ENCODE measurements around the gene CORT. TPM values are rescaled to one million over a fixed set of nuclear protein-coding genes. Genes with fewer than 3 reads are reported as not detected.

CORT gene
- total and polyA plus RNA-seq, 10 of the 15 experiments (the other 5 are each of a cell fraction or from before 2014, with no cell fraction given), result 0.09 to 0.49 (median 0.23) TPM; not detected in 1

- intact Hi-C loops (cut with micrococcal nuclease; ENCODE audit: unreplicated experiment) (no loop called here), in situ Hi-C loops (cut with MboI) (no loop called here)
- ChIA-PET POLR2A (interaction anchor here (0.5 to 2.6 kb wide), 3 partner anchors 65 to 387 kb away, joined by 5 to 17 read pairs (median 7); partner anchors contain the start of gene CENPS), CTCF (interaction anchor here (0.5 to 12.5 kb wide), 12 partner anchors 10 to 542 kb away, joined by 3 to 292 read pairs (median 14); partner anchors contain the start of gene CENPS), RAD21 (ENCODE audit: unreplicated experiment) (interaction anchor here (0.6 to 8.4 kb wide), 7 partner anchors 8 to 542 kb away, joined by 3 to 191 read pairs (median 6); partner anchors contain the start of gene CENPS), SMC1A (ENCODE audit: uncharacterized antibody, unreplicated experiment) (interaction anchor here (1.2 to 6.4 kb wide), 8 partner anchors 8 to 370 kb away, joined by 3 to 122 read pairs (median 7); partner anchors contain the start of gene CENPS)
- FAIRE-seq, result no peak
- BruUV-seq (replicated peaks), result no TSS peak
- no peak for DNase-seq (ENCODE audit: low read depth, low spot score)
- no peak for ATAC-seq
- Histone ChIP-seq H3K36me3 (ENCODE audit: control insufficient read depth in 2 of 2, insufficient read depth in 2 of 2, low read length in 1 of 2) (peaks cover 3 to 12% of the 10 kb centered on the region in 2 experiments; a peak in 3 of 4 replicates), H3K79me2 (ENCODE audit: control insufficient read depth, insufficient read depth, low read length) (peaks cover 36% of the 10 kb centered on the region), H3K4me3 (peak overlapping the region; percentile 52), H2AFZ (ENCODE audit: control insufficient read depth, low read depth, low read length) (no peak overlapping the region), H3K27me3 (replicated peaks in 1 of 2; ENCODE audit: control insufficient read depth in 2 of 2, insufficient read depth in 2 of 2, low read length in 1 of 2) (no peaks in the 10 kb centered on the region), H3K9ac (ENCODE audit: control insufficient read depth, insufficient read depth, low read length) (peak overlapping the region; percentile 58), H4K20me1 (ENCODE audit: control insufficient read depth, insufficient read depth) (no peaks in the 10 kb centered on the region), H3K4me1 (ENCODE audit: control insufficient read depth, insufficient read depth, low read length) (peaks cover 25% of the 10 kb centered on the region), H3K4me2 (ENCODE audit: control insufficient read depth, insufficient read depth) (peak overlapping the region; percentile 57), H3K27ac (ENCODE audit: control insufficient read depth, insufficient read depth) (peak overlapping the region; percentile 83), H3K9me3 (replicated peaks; ENCODE audit: control insufficient read depth, insufficient read depth, low read length) (no peaks in the 10 kb centered on the region)
- 98% methylated on average over 14 of the region's 14 CpGs for WGBS (ENCODE audit: insufficient coverage, insufficient replicate concordance, low lambda C conversion rate, missing lambda C conversion rate)
- TF ChIP-seq ZNF384 (IDR thresholded peaks at IDR 0.05; ENCODE audit: borderline replicate concordance, low read depth, low read length) (no peak), EED (IDR thresholded peaks at IDR 0.05; ENCODE audit: low read depth) (no peak), REST (IDR thresholded peaks at IDR 0.05; ENCODE audit: low read depth, low read length) (no peak), RUNX3 (IDR thresholded peaks at IDR 0.05; ENCODE audit: low read length) (0 out of 2 replicates have a peak, but pooled peaks have one; percentile 18), EGR1 (IDR thresholded peaks at IDR 0.05; ENCODE audit: borderline replicate concordance in 1 of 2, low read depth in 2 of 2, low read length in 2 of 2) (no peak), PBX3 (IDR thresholded peaks at IDR 0.05; ENCODE audit: insufficient replicate concordance, low read depth, low read length) (no peak), KDM1A (IDR thresholded peaks at IDR 0.05; ENCODE audit: borderline replicate concordance) (no peak), ATF7 (IDR thresholded peaks at IDR 0.05; ENCODE audit: low read depth) (0 out of 2 replicates have a peak, but pooled peaks have one; percentile 9)
- TF ChIP-seq, protein P1, sequence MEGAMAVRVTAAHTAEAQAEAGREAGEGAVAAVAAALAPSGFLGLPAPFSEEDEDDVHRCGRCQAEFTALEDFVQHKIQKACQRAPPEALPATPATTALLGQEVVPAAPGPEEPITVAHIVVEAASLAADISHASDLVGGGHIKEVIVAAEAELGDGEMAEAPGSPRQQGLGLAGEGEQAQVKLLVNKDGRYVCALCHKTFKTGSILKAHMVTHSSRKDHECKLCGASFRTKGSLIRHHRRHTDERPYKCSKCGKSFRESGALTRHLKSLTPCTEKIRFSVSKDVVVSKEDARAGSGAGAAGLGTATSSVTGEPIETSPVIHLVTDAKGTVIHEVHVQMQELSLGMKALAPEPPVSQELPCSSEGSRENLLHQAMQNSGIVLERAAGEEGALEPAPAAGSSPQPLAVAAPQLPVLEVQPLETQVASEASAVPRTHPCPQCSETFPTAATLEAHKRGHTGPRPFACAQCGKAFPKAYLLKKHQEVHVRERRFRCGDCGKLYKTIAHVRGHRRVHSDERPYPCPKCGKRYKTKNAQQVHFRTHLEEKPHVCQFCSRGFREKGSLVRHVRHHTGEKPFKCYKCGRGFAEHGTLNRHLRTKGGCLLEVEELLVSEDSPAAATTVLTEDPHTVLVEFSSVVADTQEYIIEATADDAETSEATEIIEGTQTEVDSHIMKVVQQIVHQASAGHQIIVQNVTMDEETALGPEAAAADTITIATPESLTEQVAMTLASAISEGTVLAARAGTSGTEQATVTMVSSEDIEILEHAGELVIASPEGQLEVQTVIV (IDR thresholded peaks at IDR 0.05; ENCODE audit: borderline replicate concordance, partially characterized antibody), result no peak
- TF ChIP-seq, protein P2, sequence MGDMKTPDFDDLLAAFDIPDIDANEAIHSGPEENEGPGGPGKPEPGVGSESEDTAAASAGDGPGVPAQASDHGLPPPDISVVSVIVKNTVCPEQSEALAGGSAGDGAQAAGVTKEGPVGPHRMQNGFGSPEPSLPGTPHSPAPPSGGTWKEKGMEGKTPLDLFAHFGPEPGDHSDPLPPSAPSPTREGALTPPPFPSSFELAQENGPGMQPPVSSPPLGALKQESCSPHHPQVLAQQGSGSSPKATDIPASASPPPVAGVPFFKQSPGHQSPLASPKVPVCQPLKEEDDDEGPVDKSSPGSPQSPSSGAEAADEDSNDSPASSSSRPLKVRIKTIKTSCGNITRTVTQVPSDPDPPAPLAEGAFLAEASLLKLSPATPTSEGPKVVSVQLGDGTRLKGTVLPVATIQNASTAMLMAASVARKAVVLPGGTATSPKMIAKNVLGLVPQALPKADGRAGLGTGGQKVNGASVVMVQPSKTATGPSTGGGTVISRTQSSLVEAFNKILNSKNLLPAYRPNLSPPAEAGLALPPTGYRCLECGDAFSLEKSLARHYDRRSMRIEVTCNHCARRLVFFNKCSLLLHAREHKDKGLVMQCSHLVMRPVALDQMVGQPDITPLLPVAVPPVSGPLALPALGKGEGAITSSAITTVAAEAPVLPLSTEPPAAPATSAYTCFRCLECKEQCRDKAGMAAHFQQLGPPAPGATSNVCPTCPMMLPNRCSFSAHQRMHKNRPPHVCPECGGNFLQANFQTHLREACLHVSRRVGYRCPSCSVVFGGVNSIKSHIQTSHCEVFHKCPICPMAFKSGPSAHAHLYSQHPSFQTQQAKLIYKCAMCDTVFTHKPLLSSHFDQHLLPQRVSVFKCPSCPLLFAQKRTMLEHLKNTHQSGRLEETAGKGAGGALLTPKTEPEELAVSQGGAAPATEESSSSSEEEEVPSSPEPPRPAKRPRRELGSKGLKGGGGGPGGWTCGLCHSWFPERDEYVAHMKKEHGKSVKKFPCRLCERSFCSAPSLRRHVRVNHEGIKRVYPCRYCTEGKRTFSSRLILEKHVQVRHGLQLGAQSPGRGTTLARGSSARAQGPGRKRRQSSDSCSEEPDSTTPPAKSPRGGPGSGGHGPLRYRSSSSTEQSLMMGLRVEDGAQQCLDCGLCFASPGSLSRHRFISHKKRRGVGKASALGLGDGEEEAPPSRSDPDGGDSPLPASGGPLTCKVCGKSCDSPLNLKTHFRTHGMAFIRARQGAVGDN (IDR thresholded peaks at IDR 0.05), result 0 out of 2 replicates have a peak, but pooled peaks have one; percentile 50
These were observed 46.1 kb downstream of the CORT start for GRCh38 chr1:10495952-10496351.
